Measurements from ENCODE around the gene PIAS2. TPM values are rescaled to one million over a fixed set of nuclear protein-coding genes. Genes with fewer than 3 reads are reported as not detected.
A peak's percentile ranks its signal among the peaks of the same experiment; 100 is the strongest.

PIAS2 gene
- total and polyA plus RNA-seq, 2 experiments from 2014 or later = 30.3 to 54.2 TPM

DNA sequence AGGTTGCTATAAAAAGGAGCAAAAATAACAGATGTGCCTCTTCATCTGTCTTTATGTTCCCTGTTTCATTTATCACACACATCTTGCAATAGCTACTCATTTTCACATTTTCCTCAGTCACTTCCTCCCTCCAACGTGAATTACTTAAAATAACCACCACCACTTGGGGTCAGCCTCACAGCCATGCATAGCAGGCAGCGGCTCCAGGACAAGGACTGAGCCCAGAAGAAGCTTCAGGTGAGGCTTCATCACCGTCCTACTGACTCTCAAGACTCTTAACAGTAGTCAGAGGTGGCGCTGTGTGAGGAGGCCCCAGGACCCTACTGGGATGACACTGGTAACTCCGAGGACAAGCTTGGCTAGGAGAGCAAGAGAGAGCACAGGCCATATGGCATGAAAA lies 144.9 kb downstream of the PIAS2 start:
- Histone ChIP-seq H2AFZ (peak overlapping the region; percentile 77; the same call in 1 of the 2 replicates), H3K36me3 (ENCODE audit: insufficient read depth) (no peaks in the 10 kb centered on the region), H3F3A (replicated peaks; ENCODE audit: low read depth) (no peaks in the 10 kb centered on the region), H3K4me3 (no peak overlapping the region), H3K4me1 (ENCODE audit: insufficient read depth) (peaks cover 50% of the 10 kb centered on the region), H4K20me1 (replicated peaks; ENCODE audit: insufficient read depth) (no peaks in the 10 kb centered on the region), H3K27ac (ENCODE audit: low read depth) (no peak overlapping the region), H3K27me3 (ENCODE audit: insufficient read depth) (no peaks in the 10 kb centered on the region), H3K79me2 (replicated peaks; ENCODE audit: insufficient read depth) (no peaks in the 10 kb centered on the region), H3K4me2 (no peak overlapping the region; the same call in 1 of the 2 replicates), H3K9me2 (ENCODE audit: insufficient read depth) (peaks cover 6% of the 10 kb centered on the region; the same call in 1 of the 2 replicates)
- TF ChIP-seq CREB1 (CRISPR knock-in tag; IDR thresholded peaks at IDR 0.05; ENCODE audit: low read depth) (no peak), ZNF462 (CRISPR knock-in tag; IDR thresholded peaks at IDR 0.05) (peak; percentile 54; the same call in 1 of the 2 replicates), ZNF331 (CRISPR knock-in tag; IDR thresholded peaks at IDR 0.05; ENCODE audit: low read depth) (no peak), STAT1 (IDR thresholded peaks at IDR 0.05; ENCODE audit: unreplicated experiment) (no peak), NANOG (IDR thresholded peaks at IDR 0.05; ENCODE audit: borderline replicate concordance) (no peak)
- TF ChIP-seq, protein P1, sequence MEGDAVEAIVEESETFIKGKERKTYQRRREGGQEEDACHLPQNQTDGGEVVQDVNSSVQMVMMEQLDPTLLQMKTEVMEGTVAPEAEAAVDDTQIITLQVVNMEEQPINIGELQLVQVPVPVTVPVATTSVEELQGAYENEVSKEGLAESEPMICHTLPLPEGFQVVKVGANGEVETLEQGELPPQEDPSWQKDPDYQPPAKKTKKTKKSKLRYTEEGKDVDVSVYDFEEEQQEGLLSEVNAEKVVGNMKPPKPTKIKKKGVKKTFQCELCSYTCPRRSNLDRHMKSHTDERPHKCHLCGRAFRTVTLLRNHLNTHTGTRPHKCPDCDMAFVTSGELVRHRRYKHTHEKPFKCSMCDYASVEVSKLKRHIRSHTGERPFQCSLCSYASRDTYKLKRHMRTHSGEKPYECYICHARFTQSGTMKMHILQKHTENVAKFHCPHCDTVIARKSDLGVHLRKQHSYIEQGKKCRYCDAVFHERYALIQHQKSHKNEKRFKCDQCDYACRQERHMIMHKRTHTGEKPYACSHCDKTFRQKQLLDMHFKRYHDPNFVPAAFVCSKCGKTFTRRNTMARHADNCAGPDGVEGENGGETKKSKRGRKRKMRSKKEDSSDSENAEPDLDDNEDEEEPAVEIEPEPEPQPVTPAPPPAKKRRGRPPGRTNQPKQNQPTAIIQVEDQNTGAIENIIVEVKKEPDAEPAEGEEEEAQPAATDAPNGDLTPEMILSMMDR (conservative IDR thresholded peaks at IDR 0.05; ENCODE audit: low read depth in 2 of 2) = peak; percentile 28 to 44
- H3K36me3 Mint-ChIP-seq (ENCODE audit: low read depth) = 0 out of 3 replicates have a peak, but pooled peaks cover 1% of the 10 kb centered on the region
- peaks cover 1% of the 10 kb centered on the region; the same call in 2 of the 3 replicates for H3K9me3 Mint-ChIP-seq
- peaks cover 28% of the 10 kb centered on the region for H3K4me1 Mint-ChIP-seq
- ATAC-seq (peak; percentile 55), DNase-seq (ENCODE audit: low spot score) (no peak)
- no peak overlapping the region for H3K27ac Mint-ChIP-seq
- no peaks in the 10 kb centered on the region for H3K27me3 Mint-ChIP-seq (ENCODE audit: insufficient read depth, low read depth, poor library complexity)
- H3K4me3 Mint-ChIP-seq = no peak overlapping the region
